ENCODE results near the gene SNED1. TPM values are rescaled to one million over a fixed set of nuclear protein-coding genes. Genes with fewer than 3 reads are reported as not detected.

Gene SNED1
- total RNA-seq, 1 donor from 2014 or later = 25.2 TPM

DNA sequence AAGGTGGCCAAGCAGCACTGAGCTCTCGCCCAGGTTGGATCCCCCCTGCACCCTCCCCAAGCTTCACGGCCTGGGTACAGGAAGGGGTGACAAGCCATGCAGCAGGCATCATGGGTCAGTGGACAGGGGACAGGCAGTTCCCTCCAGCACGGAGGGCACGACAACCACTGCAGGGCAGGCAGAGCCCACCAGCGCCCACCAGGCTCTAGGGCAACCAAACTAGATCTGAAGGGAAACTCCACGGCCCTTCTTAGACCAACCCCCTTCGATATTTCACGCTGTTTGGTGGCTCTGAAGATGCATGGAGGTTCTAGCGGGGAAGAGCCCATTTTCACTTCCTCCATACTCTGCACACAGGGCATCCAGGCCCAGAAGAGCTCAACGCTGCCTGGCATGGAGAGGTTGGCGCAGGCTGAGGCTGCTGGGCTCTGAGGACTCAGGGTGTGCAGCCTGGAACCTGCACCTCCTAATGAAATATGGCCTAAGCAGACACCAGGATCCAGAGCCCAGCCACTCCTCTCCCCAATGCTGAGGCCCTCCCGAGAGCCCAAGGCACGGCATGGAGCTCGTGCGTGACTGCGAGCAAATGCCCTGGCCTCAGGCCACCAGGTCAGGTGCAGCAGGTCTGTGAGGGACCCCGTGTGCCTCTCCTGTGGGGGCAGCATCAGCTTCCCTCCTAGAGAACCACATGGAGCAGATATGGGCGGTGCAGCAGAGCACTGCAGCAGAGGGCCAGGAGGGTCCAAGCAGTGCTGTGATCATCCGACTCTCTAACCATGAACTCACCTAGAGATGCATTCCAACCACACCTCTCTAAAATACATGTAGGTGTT is 112.4 kb downstream of the SNED1 start:
- no peak for DNase-seq

GRCh38 chr2:241111440-241111805 is 113.0 kb downstream of the SNED1 start:
- DNase-seq = no peak

- no peak for DNase-seq
Observed at GRCh38 chr2:241112046-241112445, 113.6 kb downstream of the SNED1 start.

DNA sequence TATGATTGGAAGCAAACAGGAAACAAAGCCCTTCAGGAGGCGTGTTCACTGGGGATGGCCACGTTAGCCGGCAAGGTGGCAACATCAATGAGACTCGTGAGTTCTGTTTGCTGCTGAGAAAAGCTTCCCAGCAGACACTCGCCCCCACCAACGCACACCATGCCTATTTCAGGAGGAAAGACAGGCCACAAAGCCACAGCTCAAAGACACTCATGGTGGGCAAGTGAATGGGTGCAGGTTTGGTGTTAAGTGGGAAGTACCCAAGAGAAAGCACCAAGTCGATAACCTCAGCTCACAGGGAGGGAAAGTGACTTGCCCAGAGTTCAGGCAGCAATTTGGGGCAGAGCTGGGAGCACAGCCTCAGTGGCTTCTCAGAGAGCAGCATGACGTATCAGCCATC is 114.2 kb downstream of the SNED1 start:
- DNase-seq = no peak

- DNase-seq = no peak
Observed at GRCh38 chr2:241114836-241115235, 116.4 kb downstream of the SNED1 start.

GRCh38 chr2:241115361-241115760 is 116.9 kb downstream of the SNED1 start:
- no peak for DNase-seq

GRCh38 chr2:241116606-241117560 is 118.5 kb downstream of the SNED1 start:
- DNase-seq = no peak

GRCh38 chr2:241118737-241119505 is 120.5 kb downstream of the SNED1 start:
- no peak for DNase-seq

DNA sequence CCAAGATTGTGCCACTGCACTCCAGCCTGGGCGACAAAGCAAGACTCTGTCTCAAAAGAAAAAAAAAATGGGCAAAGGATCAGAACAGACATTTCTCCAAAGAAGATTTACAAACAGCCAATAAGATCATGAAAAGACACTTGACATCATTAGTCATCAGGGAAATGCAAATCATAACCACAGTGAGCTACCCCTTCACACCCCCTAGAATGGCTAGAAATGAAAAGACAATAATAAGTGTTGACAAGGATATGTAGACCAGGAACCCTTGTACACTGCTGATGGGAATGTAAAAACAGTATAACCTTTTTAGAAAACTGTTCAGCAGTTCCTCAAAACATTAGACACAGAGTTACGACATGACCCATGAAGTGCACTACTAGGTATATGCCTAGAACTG is 122.0 kb downstream of the SNED1 start:
- DNase-seq = no peak

GRCh38 chr2:241121008-241121407 is 122.6 kb downstream of the SNED1 start:
- DNase-seq = no peak

GRCh38 chr2:241122376-241123002 is 124.1 kb downstream of the SNED1 start:
- no peak for DNase-seq

- DNase-seq = no peak
Observed at GRCh38 chr2:241123816-241124536, 125.6 kb downstream of the SNED1 start.

GRCh38 chr2:241125626-241126025 is 127.2 kb downstream of the SNED1 start:
- no peak for DNase-seq

DNA sequence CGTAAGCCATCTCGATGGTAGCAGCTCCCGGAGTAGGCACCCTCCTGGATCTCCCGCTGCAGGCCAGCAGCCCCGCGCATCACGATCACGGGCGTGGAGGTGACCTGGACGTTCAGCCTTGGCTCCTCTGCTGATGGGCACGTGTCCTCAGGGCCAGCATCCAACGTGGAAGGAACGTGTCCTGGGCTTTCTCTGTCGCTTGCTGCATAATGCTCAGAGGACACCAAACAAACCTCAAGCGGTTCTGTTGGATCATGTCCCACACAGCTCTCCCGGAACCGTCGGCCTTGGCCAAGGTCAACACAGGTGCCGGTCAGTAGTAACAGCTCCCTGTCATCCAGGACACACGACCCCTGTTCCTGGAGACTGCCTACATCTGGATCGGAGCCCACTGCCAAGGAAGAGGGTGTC is 127.8 kb downstream of the SNED1 start:
- no peak for DNase-seq

DNA sequence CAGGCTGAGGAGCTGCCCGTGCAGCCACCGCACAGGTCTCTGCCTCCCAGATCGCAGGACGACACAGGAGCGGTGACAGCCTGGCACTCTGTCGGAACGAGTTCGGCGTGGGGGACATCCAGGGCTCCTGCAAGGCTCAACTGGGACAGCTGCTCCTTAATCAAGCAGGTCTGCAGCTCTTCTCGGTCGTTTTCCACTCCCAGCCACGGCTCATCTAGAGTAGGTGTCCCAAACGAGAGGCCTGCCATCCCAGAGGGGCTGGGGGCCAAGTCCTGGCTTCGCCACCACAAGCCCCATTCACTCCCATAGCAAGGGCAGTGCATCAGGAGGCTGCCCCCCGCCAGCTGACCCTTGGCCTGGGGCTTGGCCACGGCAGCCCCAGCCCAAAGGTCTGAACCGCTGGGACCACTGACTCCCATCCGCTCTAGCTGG is 128.4 kb downstream of the SNED1 start:
- no peak for DNase-seq

- DNase-seq = no peak
Observed at GRCh38 chr2:241128266-241128665, 129.8 kb downstream of the SNED1 start.

GRCh38 chr2:241129086-241129871 is 130.9 kb downstream of the SNED1 start:
- DNase-seq = no peak

- DNase-seq = no peak
Observed at GRCh38 chr2:241130316-241130715, 131.9 kb downstream of the SNED1 start.

GRCh38 chr2:241131531-241131930 is 133.1 kb downstream of the SNED1 start:
- no peak for DNase-seq

DNA sequence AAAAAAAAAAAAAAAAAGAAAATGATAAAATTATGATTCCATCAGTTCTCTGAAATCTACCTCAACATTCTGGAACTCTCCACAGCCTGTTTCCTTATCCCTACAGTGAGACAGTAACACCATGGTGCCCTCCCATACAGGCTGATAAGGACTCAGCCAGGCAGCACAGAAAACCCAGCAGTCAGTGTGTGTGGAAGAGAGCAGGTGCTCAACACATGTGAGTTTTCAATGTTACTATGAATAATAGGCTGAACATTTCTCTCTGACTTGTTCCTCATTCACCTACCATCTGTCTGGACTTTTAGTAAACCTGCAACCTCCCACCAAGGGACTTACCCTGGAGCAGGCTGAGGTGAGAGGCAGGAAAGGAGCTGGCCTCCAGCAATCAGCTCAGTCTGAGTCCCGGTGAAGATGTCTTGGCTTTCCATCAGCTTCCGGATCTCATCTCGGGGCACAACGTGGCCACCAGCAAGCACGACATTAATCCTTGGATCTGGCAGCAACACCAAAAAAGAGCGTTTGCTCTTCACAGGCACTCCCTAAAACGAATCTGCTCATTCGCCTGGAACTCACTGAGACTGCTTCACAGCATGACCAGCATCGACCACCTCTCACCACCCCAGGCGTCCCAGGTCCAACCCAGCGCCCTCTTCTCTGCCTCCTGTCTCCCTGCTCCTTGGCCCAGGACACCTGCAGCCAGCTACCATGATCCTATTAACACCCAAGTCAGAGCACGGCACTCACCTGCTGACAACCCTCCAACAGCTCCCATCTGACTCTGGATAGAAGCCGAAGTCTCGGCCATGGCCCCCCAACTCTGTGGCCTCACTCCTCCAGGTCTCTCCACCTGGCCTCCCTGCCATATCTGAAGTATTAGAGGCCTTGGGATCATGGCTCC is 134.4 kb downstream of the SNED1 start:
- no peak for DNase-seq
